Epithelial cell of esophagus (primary cell): Measurements from ENCODE around the gene BZW2.
"Not testable (repeated sequence)": the region's sequence is repeated elsewhere in the genome, so short reads cannot be mapped to it uniquely, and the experiment has no call there.

Source experiments
- DNase-seq: peaks from one replicate; pipeline ENCODE4 v3.0.0; 2010; ENCODE audit warnings: low read depth
- H3K4me3 ChIP-seq: 2 replicates; pipeline ENCODE4 v1.5.1; 2011; ENCODE audit warnings: mild to moderate bottlenecking, low read length, control low read depth
- CTCF ChIP-seq: IDR thresholded peaks from 2 replicates; pipeline ENCODE4 v1.5.1; 2011; ENCODE audit warnings: low read depth, mild to moderate bottlenecking, low read length, control low read depth, inconsistent platforms; ENCODE audit not compliant: insufficient read depth; ENCODE audit errors: missing control alignments

The BZW2 gene

GRCh38 chr7:16670021-16670420 lies 24.0 kb downstream of the BZW2 start:
- no peak for TF ChIP-seq CTCF
- no peak overlapping the region for H3K4me3 ChIP-seq
- no peak for DNase-seq

- DNase-seq = no peak
- H3K4me3 ChIP-seq = no peak overlapping the region
- no peak for TF ChIP-seq CTCF
These were observed 24.9 kb downstream of the BZW2 start for GRCh38 chr7:16670731-16671344.

- TF ChIP-seq CTCF = no peak
- H3K4me3 ChIP-seq = no peak overlapping the region
- DNase-seq = no peak
These were observed 25.8 kb downstream of the BZW2 start for GRCh38 chr7:16671811-16672210.

- TF ChIP-seq CTCF = no peak
- DNase-seq = no peak
- H3K4me3 ChIP-seq = no peak overlapping the region
These were observed 29.3 kb downstream of the BZW2 start for GRCh38 chr7:16675277-16675676.

- H3K4me3 ChIP-seq = no peak overlapping the region
- TF ChIP-seq CTCF = no peak
- no peak for DNase-seq
These were observed 32.1 kb downstream of the BZW2 start for GRCh38 chr7:16677978-16678494.

- DNase-seq = peak; percentile 53
- H3K4me3 ChIP-seq = not testable (repeated sequence)
These were observed 32.9 kb downstream of the BZW2 start for GRCh38 chr7:16678645-16679566.

- no peak for TF ChIP-seq CTCF
- DNase-seq = no peak
- H3K4me3 ChIP-seq = no peak overlapping the region
These were observed 39.0 kb downstream of the BZW2 start for GRCh38 chr7:16684935-16685334.
